Mesothelial cell of epicardium (in vitro differentiated cells): ENCODE results near the gene CHRM2. TPM values are rescaled to one million over a fixed set of nuclear protein-coding genes. Genes with fewer than 3 reads are reported as not detected.

Source experiments
- DNase-seq, 2 experiments: peaks; one replicate each; pipeline ENCODE4 v3.0.0; 2021; ENCODE audit warnings: low spot score in 2 of 2; ENCODE audit not compliant: unreplicated experiment in 2 of 2
- H3K27ac Mint-ChIP-seq: 2 replicates; pipeline ENCODE4 v1.8.0; 2021; ENCODE audit warnings: mixed read lengths
- H3K27me3 Mint-ChIP-seq: 2 replicates; pipeline ENCODE4 v1.8.0; 2021; ENCODE audit warnings: low read depth, mixed read lengths
- H3K36me3 Mint-ChIP-seq: 2 replicates; pipeline ENCODE4 v1.8.0; 2021; ENCODE audit warnings: mixed read lengths
- H3K4me1 Mint-ChIP-seq: 2 replicates; pipeline ENCODE4 v1.8.0; 2021; ENCODE audit warnings: mixed read lengths
- H3K4me3 Mint-ChIP-seq: 2 replicates; pipeline ENCODE4 v1.8.0; 2021; ENCODE audit warnings: mild to moderate bottlenecking, moderate library complexity, mixed read lengths
- H3K9me3 Mint-ChIP-seq: 2 replicates; pipeline ENCODE4 v1.8.0; 2021; ENCODE audit warnings: mixed read lengths
- CTCF ChIP-seq: fragments of 200-600 bp; sonication (generic); IDR thresholded peaks from one replicate; pipeline ENCODE4 v1.5.0; 2021; ENCODE audit warnings: antibody characterized with exemption; ENCODE audit not compliant: unreplicated experiment
- total RNA-seq: library from RNA; stranded (reverse); gene quantifications from 3 replicates; pipeline ENCODE4 v1.2.1, GENCODE V29; 2021

Gene CHRM2
- total RNA-seq, 1 donor from 2014 or later, result 41.6 TPM

- TF ChIP-seq CTCF, result no peak
- Mint-ChIP-seq H3K4me1 (peaks cover 7% of the 10 kb centered on the region), H3K27ac (no peak overlapping the region), H3K27me3 (no peaks in the 10 kb centered on the region), H3K36me3 (peaks cover 33% of the 10 kb centered on the region), H3K4me3 (no peak overlapping the region), H3K9me3 (peaks cover 32% of the 10 kb centered on the region)
- no peak for DNase-seq
These were observed 108.2 kb downstream of the CHRM2 start for GRCh38 chr7:136976504-136977251.

GRCh38 chr7:136993377-136993776 is 124.9 kb downstream of the CHRM2 start:
- Mint-ChIP-seq H3K36me3 (peaks cover 33% of the 10 kb centered on the region), H3K4me3 (no peak overlapping the region), H3K27ac (no peak overlapping the region), H3K9me3 (peaks cover 28% of the 10 kb centered on the region), H3K4me1 (peaks cover 12% of the 10 kb centered on the region), H3K27me3 (no peaks in the 10 kb centered on the region)
- no peak for TF ChIP-seq CTCF
- no peak for DNase-seq

- DNase-seq, result no peak
- Mint-ChIP-seq H3K27ac (no peak overlapping the region), H3K4me1 (peaks cover 37% of the 10 kb centered on the region), H3K4me3 (no peak overlapping the region), H3K36me3 (peaks cover 2% of the 10 kb centered on the region), H3K27me3 (no peaks in the 10 kb centered on the region), H3K9me3 (no peaks in the 10 kb centered on the region)
- TF ChIP-seq CTCF, result no peak
These were observed 129.3 kb downstream of the CHRM2 start for GRCh38 chr7:136997735-136998134.

GRCh38 chr7:136998495-136998894 is 130.0 kb downstream of the CHRM2 start:
- no peaks in the 10 kb centered on the region for H3K27me3 Mint-ChIP-seq
- H3K4me3 Mint-ChIP-seq, result no peak overlapping the region
- no peak overlapping the region for H3K27ac Mint-ChIP-seq
- no peak for TF ChIP-seq CTCF
- peaks cover 43% of the 10 kb centered on the region for H3K4me1 Mint-ChIP-seq
- H3K36me3 Mint-ChIP-seq, result peaks cover 2% of the 10 kb centered on the region
- DNase-seq, result no peak
- H3K9me3 Mint-ChIP-seq, result no peaks in the 10 kb centered on the region

- Mint-ChIP-seq H3K4me1 (peaks cover 59% of the 10 kb centered on the region), H3K36me3 (no peaks in the 10 kb centered on the region), H3K9me3 (no peaks in the 10 kb centered on the region), H3K4me3 (no peak overlapping the region), H3K27me3 (no peaks in the 10 kb centered on the region), H3K27ac (peak overlapping the region; percentile 80)
- no peak for DNase-seq
- TF ChIP-seq CTCF, result no peak
These were observed 132.2 kb downstream of the CHRM2 start for GRCh38 chr7:137000621-137001020.
